ENCODE data around the gene MSL1. TPM values are rescaled to one million over a fixed set of nuclear protein-coding genes. Genes with fewer than 3 reads are reported as not detected.

The MSL1 gene
- total and polyA plus RNA-seq, 2 of the 13 experiments (the other 11 are each of a cell fraction or from before 2014, with no cell fraction given), result 63.8 to 88.5 TPM

- TF ChIP-seq ZNF407 (CRISPR knock-in tag; IDR thresholded peaks at IDR 0.05; ENCODE audit: not compliant biosample characterization) (no peak), ZNF232 (CRISPR knock-in tag; IDR thresholded peaks at IDR 0.05; ENCODE audit: borderline replicate concordance) (no peak), KLF6 (CRISPR knock-in tag; IDR thresholded peaks at IDR 0.05) (no peak), SKIL (CRISPR knock-in tag; IDR thresholded peaks at IDR 0.05; ENCODE audit: borderline replicate concordance) (0 out of 2 replicates have a peak, but pooled peaks have one; percentile 45), U2AF1 (optimal IDR thresholded peaks at IDR 0.05; ENCODE audit: low read depth, low read length) (no peak), HIC2 (CRISPR knock-in tag; IDR thresholded peaks at IDR 0.05; ENCODE audit: low read depth) (0 out of 2 replicates have a peak, but pooled peaks have one; percentile 13), ZMYM2 (CRISPR knock-in tag; IDR thresholded peaks at IDR 0.05) (no peak), ARNT (IDR thresholded peaks at IDR 0.05) (no peak), ATF4 (CRISPR knock-in tag; IDR thresholded peaks at IDR 0.05) (no peak)
- TF ChIP-seq, protein P1, sequence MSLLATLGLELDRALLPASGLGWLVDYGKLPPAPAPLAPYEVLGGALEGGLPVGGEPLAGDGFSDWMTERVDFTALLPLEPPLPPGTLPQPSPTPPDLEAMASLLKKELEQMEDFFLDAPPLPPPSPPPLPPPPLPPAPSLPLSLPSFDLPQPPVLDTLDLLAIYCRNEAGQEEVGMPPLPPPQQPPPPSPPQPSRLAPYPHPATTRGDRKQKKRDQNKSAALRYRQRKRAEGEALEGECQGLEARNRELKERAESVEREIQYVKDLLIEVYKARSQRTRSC (CRISPR knock-in tag; IDR thresholded peaks at IDR 0.05; ENCODE audit: low read depth), result no peak
Measured at GRCh38 chr17:40103071-40103661, 18.6 kb upstream of the MSL1 start (continued).
